Astrocyte (in vitro differentiated cells and primary cell): ENCODE data around the gene NSUN3.

Experiments
- EZH2 ChIP-seq: IDR thresholded peaks from 2 replicates; pipeline ENCODE4 v1.6.1; 2012; ENCODE audit warnings: mild to moderate bottlenecking, low read length, inconsistent platforms; ENCODE audit not compliant: insufficient read depth
- TF ChIP-seq, protein P1 (sequence below): IDR thresholded peaks from 2 replicates; pipeline ENCODE4 v1.5.1; 2011; ENCODE audit warnings: low read depth, mild to moderate bottlenecking, inconsistent platforms, low read length, moderate library complexity; ENCODE audit not compliant: insufficient read depth

DNA sequence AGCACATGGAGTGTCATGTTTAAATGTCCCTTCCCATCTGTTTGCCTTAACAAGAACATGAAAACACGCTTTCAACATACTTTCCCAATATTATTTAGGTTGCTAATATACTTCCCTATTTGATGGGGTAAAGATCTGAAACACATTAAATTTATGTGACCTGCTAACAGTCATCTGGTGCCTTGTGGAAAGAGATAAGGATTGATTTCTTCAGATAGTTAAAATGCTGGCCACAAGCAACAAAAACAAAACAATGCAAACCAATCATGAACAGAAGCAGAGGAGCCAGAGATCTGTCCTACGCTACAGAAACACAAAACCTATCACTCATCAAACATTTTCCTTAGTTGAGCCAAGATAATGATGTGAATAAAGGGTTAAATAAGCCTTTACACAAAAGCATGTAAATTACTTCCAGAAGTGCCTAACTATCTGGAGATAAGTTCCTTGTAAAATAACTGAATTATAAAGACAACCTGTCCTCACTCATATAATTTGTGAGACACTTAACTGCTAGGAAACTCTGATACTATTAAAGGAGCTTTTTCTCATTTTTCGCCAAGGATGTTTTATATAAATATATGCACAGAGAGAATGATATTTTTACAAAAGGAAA is 109.9 kb downstream of the NSUN3 start:
- TF ChIP-seq, protein P1, sequence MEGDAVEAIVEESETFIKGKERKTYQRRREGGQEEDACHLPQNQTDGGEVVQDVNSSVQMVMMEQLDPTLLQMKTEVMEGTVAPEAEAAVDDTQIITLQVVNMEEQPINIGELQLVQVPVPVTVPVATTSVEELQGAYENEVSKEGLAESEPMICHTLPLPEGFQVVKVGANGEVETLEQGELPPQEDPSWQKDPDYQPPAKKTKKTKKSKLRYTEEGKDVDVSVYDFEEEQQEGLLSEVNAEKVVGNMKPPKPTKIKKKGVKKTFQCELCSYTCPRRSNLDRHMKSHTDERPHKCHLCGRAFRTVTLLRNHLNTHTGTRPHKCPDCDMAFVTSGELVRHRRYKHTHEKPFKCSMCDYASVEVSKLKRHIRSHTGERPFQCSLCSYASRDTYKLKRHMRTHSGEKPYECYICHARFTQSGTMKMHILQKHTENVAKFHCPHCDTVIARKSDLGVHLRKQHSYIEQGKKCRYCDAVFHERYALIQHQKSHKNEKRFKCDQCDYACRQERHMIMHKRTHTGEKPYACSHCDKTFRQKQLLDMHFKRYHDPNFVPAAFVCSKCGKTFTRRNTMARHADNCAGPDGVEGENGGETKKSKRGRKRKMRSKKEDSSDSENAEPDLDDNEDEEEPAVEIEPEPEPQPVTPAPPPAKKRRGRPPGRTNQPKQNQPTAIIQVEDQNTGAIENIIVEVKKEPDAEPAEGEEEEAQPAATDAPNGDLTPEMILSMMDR, result no peak
- TF ChIP-seq EZH2, result no peak
